CD14-positive monocyte (primary cell): ENCODE data around the gene ORAI2. TPM values are rescaled to one million over a fixed set of nuclear protein-coding genes. Genes with fewer than 3 reads are reported as not detected.

Source experiments
- DNase-seq, 3 donors: peaks; one replicate each; pipeline ENCODE4 v3.0.0-alpha.2; 2011 to 2022
- H2AFZ ChIP-seq: 2 replicates; pipeline ENCODE4 v1.6.0; 2012; ENCODE audit warnings: mild to moderate bottlenecking, low read depth, low read length, inconsistent platforms; ENCODE audit not compliant: insufficient read depth, poor library complexity, severe bottlenecking
- H3K27ac ChIP-seq, 2 donors: 1 replicate in 1 of 2; 2 replicates in 1 of 2; pipeline ENCODE4 v1.5.1; 2012 to 2013; ENCODE audit warnings: low read length in 2 of 2, control low read depth in 1 of 2, inconsistent platforms in 1 of 2, low read depth in 1 of 2, mild to moderate bottlenecking in 1 of 2
- H3K27me3 ChIP-seq, 2 donors: one replicate each; pipeline versions ENCODE4 v1.6.0 to v1.6.1; 2011 to 2013; ENCODE audit warnings: low read length in 2 of 2; ENCODE audit not compliant: control insufficient read depth in 2 of 2, insufficient read depth in 2 of 2
- H3K36me3 ChIP-seq, 2 donors: replicated peaks in 1 of 2; 1 replicate in 1 of 2; 2 replicates in 1 of 2; pipeline versions ENCODE4 v1.5.1 to v1.6.1; 2012 to 2013; ENCODE audit warnings: low read length in 2 of 2, control low read depth in 1 of 2, inconsistent platforms in 1 of 2, mild to moderate bottlenecking in 1 of 2; ENCODE audit not compliant: insufficient read depth in 2 of 2, control insufficient read depth in 1 of 2
- H3K4me1 ChIP-seq, 2 donors: 1 replicate in 1 of 2; 2 replicates in 1 of 2; pipeline versions ENCODE4 v1.5.1 to v1.6.1; 2012 to 2013; ENCODE audit warnings: low read length in 2 of 2, control low read depth in 1 of 2, inconsistent platforms in 1 of 2, mild to moderate bottlenecking in 1 of 2, moderate library complexity in 1 of 2; ENCODE audit not compliant: insufficient read depth in 2 of 2, control insufficient read depth in 1 of 2
- H3K4me2 ChIP-seq: replicated peaks from 2 replicates; pipeline ENCODE3; 2012; ENCODE audit warnings: low read length, moderate library complexity, mild to moderate bottlenecking; ENCODE audit not compliant: poor library complexity, severe bottlenecking; ENCODE audit errors: extremely low read depth
- H3K4me3 ChIP-seq, 3 experiments: fragments of 200-600 bp in 1 of 3; sonication (generic) in 1 of 3; replicated peaks in 1 of 3; 1 replicate in 2 of 3; 2 replicates in 1 of 3; pipeline ENCODE4 v1.5.1; 2011 to 2013; ENCODE audit warnings: low read length in 3 of 3, mild to moderate bottlenecking in 3 of 3, control low read depth in 2 of 3, low read depth in 2 of 3, inconsistent platforms in 1 of 3, moderate library complexity in 1 of 3
- H3K79me2 ChIP-seq: 2 replicates; pipeline ENCODE4 v1.6.0; 2012; ENCODE audit warnings: mild to moderate bottlenecking, control low read depth, inconsistent platforms, low read length, moderate library complexity; ENCODE audit not compliant: insufficient read depth
- H3K9ac ChIP-seq: 2 replicates; pipeline ENCODE4 v1.6.0; 2017; ENCODE audit warnings: low read length, mild to moderate bottlenecking; ENCODE audit not compliant: insufficient read depth, poor library complexity, severe bottlenecking
- H3K9me3 ChIP-seq, 2 donors: replicated peaks in 1 of 2; 1 replicate in 1 of 2; 2 replicates in 1 of 2; pipeline versions ENCODE4 v1.5.1 to v1.6.1; 2012 to 2013; ENCODE audit warnings: low read length in 2 of 2, control low read depth in 1 of 2; ENCODE audit not compliant: control insufficient read depth in 1 of 2, insufficient read depth in 1 of 2
- H4K20me1 ChIP-seq: 2 replicates; pipeline ENCODE4 v1.6.0; 2012; ENCODE audit warnings: mild to moderate bottlenecking, low read length, control low read depth, moderate library complexity; ENCODE audit not compliant: insufficient read depth
- H3K27ac Mint-ChIP-seq, 7 donors: one replicate each; pipeline ENCODE4 v1.8.0; 2020; ENCODE audit warnings: mild to moderate bottlenecking in 7 of 7, mixed read lengths in 7 of 7, moderate library complexity in 6 of 7, inconsistent platforms in 2 of 7
- H3K27me3 Mint-ChIP-seq, 3 donors: one replicate each; pipeline ENCODE4 v1.8.0; 2021 to 2022; ENCODE audit warnings: low read depth in 3 of 3, mild to moderate bottlenecking in 3 of 3, mixed read lengths in 3 of 3, moderate library complexity in 3 of 3, inconsistent platforms in 1 of 3
- H3K36me3 Mint-ChIP-seq, 2 donors: one replicate each; pipeline ENCODE4 v1.8.0; 2020; ENCODE audit warnings: mixed read lengths in 2 of 2, inconsistent platforms in 1 of 2, mild to moderate bottlenecking in 1 of 2
- H3K4me1 Mint-ChIP-seq: one replicate; pipeline ENCODE4 v1.8.0; 2020; ENCODE audit warnings: mild to moderate bottlenecking, mixed read lengths
- H3K4me3 Mint-ChIP-seq, 2 donors: one replicate each; pipeline ENCODE4 v1.8.0; 2020; ENCODE audit warnings: mild to moderate bottlenecking in 2 of 2, mixed read lengths in 2 of 2, moderate library complexity in 1 of 2
- H3K9me3 Mint-ChIP-seq, 7 donors: one replicate each; pipeline ENCODE4 v1.8.0; 2020 to 2022; ENCODE audit warnings: mixed read lengths in 7 of 7, mild to moderate bottlenecking in 6 of 7, moderate library complexity in 6 of 7, inconsistent platforms in 2 of 7
- CTCF ChIP-seq: fragments of 200-600 bp; IDR thresholded peaks from one replicate; pipeline ENCODE4 v1.8.0; 2022; ENCODE audit warnings: antibody characterized with exemption, mild to moderate bottlenecking
- WGBS: methylation state at CpG from one replicate; pipeline ENCODE4 v1.1.5; 2013; ENCODE audit warnings: missing lambda C conversion rate; ENCODE audit not compliant: insufficient coverage; 5-methylcytosine and 5-hydroxymethylcytosine counted together
- intact Hi-C, 2 donors: fragments of 100-400 bp; cut with micrococcal nuclease; formaldehyde crosslinking; loops; one replicate each; pipeline versions ENCODE4 v1.15.0 to v1.15.1; 2023
- polyA plus RNA-seq, 3 donors: library from polyadenylated mRNA; depleted of rRNA in 1 of 3; unstranded in 2 of 3; stranded (reverse) in 1 of 3; fragments of 300-500 nt in 2 of 3; fragments of >200 nt in 1 of 3; fragmentation: Illumina TruSeq in 2 of 3; gene quantifications; 1 replicate in 2 of 3; 2 replicates in 1 of 3; pipeline ENCODE4 v1.2.3, GENCODE V29; 2012 to 2021

Gene ORAI2
- polyA plus RNA-seq, 3 donors = 27.5 to 50.0 (median 38.2) TPM

GRCh38 chr7:102413091-102413490 is 20.3 kb upstream of the ORAI2 start:
- whole genome bisulfite sequencing = no CpG with 5 or more reads among the region's 5 CpGs
- no peak overlapping the region for H3K4me3 ChIP-seq
- no peak overlapping the region for H3K4me2 ChIP-seq
- Mint-ChIP-seq H3K36me3 (peaks cover 64 to 91% of the 10 kb centered on the region in 2 donors), H3K27me3 (no peaks in the 10 kb centered on the region), H3K4me3 (no peak overlapping the region), H3K27ac (peak overlapping the region in 2 of 7 donors; percentile 41 to 42), H3K4me1 (peaks cover 10% of the 10 kb centered on the region), H3K9me3 (peaks cover 0 to 3% (median 0%) of the 10 kb centered on the region in 7 donors)
- no peaks in the 10 kb centered on the region for H4K20me1 ChIP-seq
- peaks cover 53 to 95% of the 10 kb centered on the region in 2 donors for H3K36me3 ChIP-seq
- no peak overlapping the region for H3K9ac ChIP-seq
- DNase-seq = no peak
- no peak overlapping the region for H2AFZ ChIP-seq
- H3K27me3 ChIP-seq = no peaks in the 10 kb centered on the region
- H3K4me1 ChIP-seq = no peaks in the 10 kb centered on the region
- no peaks in the 10 kb centered on the region for H3K9me3 ChIP-seq
- no peak for TF ChIP-seq CTCF
- intact Hi-C loops = loop anchor here (2.0 to 5.0 kb wide), 3 partner anchors 34 to 52 kb away; partner anchors contain the start of genes ALKBH4 (in 1 of the 2) and LRWD1 (in 1 of the 2)
- peaks cover 4% of the 10 kb centered on the region for H3K79me2 ChIP-seq
- H3K27ac ChIP-seq = no peak overlapping the region

GRCh38 chr7:102413611-102414010 is 19.8 kb upstream of the ORAI2 start:
- Histone ChIP-seq H3K36me3 (peaks cover 52 to 95% of the 10 kb centered on the region in 2 donors), H4K20me1 (no peaks in the 10 kb centered on the region), H3K9me3 (no peaks in the 10 kb centered on the region), H2AFZ (no peak overlapping the region), H3K27me3 (no peaks in the 10 kb centered on the region), H3K27ac (no peak overlapping the region), H3K9ac (no peak overlapping the region), H3K79me2 (peaks cover 4% of the 10 kb centered on the region), H3K4me1 (no peaks in the 10 kb centered on the region), H3K4me2 (no peak overlapping the region), H3K4me3 (no peak overlapping the region)
- TF ChIP-seq CTCF = no peak
- intact Hi-C loops = loop anchor here (2.0 to 5.0 kb wide), 3 partner anchors 34 to 51 kb away; partner anchors contain the start of genes ALKBH4 (in 1 of the 2) and LRWD1 (in 1 of the 2)
- DNase-seq = no peak
- H3K27ac Mint-ChIP-seq = no peak overlapping the region
- H3K9me3 Mint-ChIP-seq = peaks cover 0 to 3% (median 0%) of the 10 kb centered on the region in 7 donors
- no peak overlapping the region for H3K4me3 Mint-ChIP-seq
- H3K36me3 Mint-ChIP-seq = peaks cover 62 to 90% of the 10 kb centered on the region in 2 donors
- H3K27me3 Mint-ChIP-seq = no peaks in the 10 kb centered on the region
- 100% methylated on average over 4 of the region's 4 CpGs for WGBS
- peaks cover 12% of the 10 kb centered on the region for H3K4me1 Mint-ChIP-seq
